GM21737 (cell line): Measurements from ENCODE around the gene FIGNL2.
"Not testable (repeated sequence)": the region's sequence is repeated elsewhere in the genome, so short reads cannot be mapped to it uniquely, and the experiment has no call there.

Source experiments
- ATAC-seq: cut with Tn5 transposase; IDR thresholded peaks from one replicate; pipeline ENCODE4 v1.9.1; 2021; ENCODE audit warnings: mild to moderate bottlenecking, moderate library complexity; ENCODE audit not compliant: unreplicated experiment

Gene FIGNL2

DNA sequence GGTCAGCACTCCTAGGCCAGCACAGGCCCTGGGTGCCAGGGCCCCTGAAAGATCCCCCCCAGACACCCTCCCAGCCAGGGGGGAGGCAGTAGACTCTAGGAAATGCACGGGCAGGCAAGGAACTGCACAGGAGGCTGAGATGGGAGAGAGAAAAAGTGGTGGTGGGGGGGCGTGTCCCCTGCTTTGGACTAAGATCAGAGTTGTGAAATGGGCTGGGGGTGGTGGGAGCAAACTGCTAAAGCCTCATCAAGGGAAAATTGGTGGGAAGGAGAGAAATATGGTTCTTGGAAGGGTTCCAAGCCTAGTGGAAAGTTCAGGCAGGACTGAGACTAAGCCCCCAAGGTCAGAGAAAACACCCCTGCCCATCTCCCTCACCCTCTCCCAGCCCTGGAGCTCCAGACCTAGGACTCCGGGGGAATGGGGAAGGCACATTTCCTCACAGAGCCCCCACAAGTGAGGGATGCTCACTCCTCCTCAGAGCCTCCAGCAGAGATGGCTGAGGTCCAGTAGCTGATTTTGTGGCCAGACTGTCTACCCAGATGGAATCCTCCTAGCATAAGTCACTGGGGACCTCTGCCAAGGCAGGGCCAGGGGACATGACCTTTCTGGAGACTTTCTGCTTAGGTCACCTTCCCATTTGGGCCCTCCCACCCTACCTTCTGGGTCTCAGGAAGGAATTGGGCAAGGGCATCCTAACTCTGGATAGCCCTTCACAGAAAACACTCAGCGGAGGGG is 29.8 kb downstream of the FIGNL2 start:
- no peak for ATAC-seq

DNA sequence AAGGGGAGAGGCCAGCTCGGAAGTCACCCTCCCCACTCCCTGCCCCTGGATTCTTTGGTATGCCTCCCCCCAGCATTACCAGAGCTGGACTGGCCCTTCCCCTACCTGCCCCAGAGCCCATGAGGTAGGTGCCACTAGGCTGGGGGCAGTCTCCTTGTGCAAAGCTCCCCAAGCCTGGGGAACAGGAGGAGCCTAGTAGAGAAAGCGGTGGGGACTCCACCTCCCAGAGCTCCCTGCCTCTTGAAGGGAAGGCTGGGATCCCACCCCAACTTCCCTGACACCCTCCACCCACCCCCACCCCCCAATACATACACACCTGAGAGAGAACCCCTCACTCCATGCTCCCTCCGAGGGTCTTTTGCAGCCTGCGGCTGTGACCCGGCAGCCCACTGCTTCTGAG is 30.4 kb downstream of the FIGNL2 start:
- ATAC-seq: no peak

DNA sequence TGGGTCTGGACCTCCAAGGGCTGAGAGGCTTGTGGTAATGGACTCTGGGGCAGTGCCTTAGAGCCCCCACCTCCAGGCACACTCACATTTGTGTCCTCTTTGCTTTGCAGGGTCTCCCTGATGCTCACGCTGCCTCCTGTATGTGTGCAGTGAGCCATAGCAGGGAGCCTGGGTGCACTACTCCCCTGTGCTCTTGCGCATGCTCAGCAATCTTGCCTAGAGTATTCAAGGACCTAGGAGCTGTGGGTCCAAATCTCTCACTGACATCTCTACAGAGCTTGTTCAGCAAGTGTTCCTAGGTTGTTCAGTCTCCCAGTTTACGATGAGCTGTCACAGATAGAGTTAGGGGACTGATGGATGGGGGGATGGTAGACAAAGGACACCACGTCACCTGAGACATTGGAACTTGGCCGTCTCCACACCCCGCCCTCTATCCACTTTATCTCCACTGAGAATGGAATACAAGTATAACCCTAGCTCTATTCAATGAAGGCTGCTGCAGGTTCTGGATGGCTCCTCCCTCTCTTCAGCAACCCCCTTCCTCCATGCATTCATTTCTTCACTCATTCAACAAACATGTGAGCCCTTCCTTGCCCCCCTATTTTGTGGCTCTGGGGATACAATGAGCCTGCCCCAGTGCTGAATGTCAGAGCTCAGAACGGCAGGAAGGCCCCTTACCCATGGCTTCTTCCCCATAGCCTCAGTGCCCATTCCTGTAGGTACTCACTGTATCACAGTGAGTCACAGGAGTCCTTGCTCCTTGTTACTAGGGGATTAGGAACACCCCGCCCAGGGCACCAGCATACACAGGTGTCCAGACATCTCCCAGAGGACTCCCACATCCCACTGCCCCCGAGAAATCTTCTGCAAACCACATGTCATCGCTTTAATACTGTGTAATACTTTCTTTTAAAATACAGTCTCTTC is 31.2 kb downstream of the FIGNL2 start:
- ATAC-seq: no peak

DNA sequence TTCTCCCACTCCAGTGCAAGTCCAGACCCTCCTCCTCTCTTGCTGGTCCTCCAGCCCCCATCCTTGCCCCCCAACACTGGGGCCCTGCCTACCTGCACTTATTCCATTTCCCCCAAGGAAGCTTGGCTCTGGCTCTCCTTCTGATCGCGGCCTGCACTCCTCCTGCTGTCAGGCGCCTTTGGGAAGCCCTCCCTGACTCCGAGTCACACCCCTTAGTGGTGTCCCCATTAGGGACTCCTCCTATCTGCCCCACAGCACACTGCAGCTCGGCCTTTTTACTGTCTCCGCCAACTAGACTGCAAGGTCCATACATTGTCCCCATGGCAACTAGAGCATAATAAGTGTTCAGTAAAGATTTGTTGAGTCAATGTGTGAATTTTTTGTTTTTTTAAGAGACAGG is 32.9 kb downstream of the FIGNL2 start:
- no peak for ATAC-seq

DNA sequence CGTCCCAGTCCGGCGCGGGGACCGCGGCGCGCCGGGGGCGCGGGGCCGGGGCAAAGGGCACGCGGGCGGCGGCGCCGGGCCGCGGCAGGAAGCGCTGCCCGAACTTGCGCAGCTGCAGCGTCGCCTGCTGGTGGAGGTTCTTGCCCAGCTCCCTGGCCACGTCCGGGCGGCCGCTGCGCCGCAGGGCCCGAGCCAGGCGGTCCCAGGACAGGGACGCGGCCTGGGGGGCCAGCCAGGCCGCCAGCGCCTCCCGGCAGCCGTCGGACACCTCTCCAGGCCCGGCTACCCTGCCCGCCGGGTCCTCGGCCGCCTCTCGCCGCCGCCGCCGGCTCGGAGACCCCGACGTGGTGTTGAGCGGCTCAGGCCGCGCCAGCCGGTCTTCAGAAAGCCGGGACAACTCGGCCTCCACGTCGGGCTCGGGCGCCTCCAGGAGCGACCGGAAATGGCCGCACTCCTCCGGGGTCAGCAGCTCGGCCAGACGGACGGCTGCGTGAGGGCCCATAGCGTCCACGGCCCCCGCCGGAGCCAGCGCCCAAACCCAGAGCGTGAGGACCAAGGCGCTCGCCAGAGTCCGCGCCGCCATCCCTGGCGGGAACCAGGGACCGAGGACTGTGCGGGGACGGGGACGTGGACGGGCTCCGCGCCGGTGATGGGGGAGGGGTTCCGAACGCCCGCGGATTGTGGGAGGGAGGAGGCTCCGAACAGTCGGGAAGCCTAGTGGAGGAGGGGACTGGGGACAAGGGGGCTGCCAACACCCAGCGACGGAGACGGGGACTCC is 34.0 kb downstream of the FIGNL2 start:
- no peak for ATAC-seq

DNA sequence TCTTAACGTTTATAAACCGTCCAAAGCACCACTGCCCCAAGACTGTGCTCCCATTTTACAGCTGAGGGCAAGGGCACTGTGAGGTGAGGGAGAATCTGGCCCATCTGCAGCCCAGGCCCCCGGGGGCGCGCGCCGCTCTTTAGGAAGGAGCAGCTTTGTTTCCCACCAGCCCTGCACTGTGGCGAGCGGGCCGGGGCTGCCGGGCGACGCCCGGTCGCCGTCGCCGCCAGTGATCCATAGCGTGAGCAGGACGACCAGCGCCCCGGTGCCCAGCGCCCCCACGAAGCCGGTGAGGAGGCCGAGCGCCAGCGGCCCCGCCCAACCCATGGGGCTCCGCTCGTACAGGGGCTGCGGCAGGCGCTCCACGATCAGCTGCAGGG is 34.6 kb downstream of the FIGNL2 start:
- no peak for ATAC-seq

DNA sequence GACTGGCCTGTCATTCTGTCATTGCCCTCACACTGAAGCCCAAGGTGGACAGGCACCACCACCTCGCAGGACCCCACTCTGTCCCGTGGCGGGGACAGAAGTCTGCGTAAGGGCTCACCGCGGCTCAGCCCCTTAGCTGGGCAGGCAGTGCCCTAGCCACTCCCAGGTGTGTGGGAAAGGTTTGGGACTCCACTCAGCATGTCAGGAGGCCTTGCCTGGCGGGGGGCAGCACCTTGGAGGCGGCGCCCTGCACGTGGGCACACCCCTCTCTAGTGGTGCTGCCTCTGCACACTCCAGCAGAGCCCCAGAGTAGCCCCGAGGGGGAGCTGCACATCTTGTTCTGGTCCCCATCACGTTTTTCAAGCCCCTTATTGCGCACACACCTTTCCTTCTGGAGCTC is 35.6 kb downstream of the FIGNL2 start:
- ATAC-seq: no peak

DNA sequence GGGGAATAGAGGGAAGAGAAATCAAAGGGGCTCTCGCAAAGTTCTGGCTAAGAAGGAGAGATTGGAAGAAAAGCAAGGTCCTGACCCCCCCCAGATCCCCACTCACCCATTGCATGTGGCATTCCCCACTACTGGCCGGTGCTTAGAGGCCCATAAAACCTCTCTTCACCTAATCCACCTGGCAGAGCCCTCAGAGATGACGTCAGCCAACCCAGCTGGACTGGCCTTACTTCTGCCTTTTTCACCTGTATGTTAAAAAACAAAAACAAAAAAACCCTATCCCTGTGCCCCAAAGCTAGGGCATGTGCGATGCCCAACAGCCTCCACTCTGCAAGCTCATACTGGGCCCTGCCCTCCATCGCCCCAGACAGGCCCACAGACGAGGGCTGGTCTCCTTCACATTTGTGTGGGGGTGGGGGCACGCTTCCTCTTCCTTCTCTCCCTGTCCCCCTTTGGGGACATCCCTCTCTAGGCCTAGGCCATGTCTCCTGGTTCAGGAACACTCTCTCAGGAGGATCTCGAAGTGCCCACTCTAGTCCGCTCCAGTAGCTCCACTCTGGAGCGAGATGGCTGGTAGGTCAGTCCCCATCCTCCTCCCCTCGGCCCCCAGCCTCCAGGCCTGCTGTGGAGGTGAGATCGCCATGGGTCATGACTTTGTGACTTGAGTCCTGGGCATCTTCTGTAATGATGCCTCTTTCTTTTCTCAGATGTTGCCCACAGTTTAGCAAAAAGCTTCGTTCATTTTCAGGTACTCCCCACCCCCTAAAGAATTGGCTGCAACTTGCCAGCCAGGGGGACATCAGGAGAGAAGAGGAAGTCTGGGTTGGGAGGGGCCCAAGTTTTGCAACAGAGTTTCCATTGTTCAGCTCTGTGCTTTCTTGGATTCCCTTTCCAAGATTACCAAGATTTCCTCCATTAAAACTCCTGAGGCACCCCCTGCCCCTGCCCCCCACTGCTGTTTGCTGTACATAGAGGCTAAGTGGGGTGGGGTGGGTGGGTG is 37.0 kb downstream of the FIGNL2 start:
- ATAC-seq: no peak

DNA sequence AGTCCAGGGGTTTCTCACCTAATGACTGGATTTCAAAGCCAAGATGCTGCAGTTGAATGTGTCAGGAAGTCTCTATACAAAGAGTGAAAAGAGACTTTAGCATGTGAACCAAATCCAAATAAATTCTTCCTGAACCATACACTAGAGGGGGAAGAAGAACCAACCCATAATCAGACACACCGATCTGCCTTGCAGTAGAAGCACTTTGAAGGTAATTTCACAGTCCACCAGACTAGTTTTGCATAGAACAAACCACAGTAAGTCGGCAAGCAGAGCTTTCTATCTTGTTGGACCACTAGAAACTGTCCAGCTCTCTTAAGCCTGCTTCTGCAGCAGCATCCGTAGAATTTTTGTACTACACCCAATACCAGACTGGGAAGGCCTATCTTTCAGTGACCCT is 39.3 kb downstream of the FIGNL2 start:
- ATAC-seq: no peak

DNA sequence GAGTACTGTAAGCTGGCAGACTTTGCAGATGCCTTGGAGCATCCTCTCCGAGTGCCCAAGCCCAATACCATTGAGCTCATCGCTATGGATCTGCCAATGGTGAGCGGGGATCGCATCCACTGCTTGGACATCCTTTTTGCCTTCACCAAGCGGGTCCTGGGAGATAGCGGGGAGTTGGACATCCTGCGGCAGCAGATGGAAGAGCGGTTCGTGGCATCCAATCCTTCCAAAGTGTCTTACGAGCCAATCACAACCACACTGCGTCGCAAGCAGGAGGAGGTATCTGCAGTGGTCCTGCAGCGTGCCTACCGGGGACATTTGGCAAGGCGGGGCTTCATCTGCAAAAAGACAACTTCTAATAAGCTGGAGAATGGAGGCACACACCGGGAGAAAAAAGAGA is 41.6 kb downstream of the FIGNL2 start:
- ATAC-seq: no peak

DNA sequence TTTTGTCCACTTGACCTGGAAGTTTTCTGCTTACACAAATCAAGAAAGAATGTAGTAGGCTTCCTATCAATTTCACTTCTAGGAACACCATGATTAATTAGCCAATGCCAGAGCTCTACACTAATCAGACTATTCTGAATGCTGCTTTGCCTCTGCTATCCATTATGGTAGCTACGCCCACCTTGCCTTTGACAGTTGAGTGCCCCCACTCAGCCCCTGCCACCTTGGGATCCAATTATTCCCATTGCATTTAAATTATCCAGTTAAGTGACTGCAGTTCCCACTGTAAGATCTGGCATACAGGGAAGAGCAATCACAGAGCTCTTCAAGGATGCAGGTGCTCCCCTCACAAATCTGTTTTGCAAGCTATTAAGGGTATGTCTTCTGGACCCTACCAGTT is 47.5 kb downstream of the FIGNL2 start:
- ATAC-seq: no peak

DNA sequence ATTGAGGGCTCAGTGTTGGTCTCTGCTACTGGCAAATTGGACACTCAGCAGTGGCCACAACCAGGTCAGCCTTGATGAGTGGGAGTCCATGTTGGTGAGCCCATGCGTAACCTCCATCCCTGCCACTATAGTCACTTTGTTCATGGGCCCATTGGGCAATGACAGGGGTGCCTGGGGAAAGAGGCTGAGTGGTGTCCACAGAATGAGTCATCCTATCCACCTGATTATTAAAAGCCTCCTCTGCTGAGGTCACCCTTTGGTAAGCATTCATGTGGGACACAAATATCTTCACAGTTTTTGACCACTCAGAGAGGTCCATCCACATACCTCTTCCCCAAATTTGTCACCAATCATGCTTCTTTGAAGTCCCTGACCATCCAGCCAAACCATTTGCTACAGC is 50.0 kb downstream of the FIGNL2 start:
- ATAC-seq: no peak

DNA sequence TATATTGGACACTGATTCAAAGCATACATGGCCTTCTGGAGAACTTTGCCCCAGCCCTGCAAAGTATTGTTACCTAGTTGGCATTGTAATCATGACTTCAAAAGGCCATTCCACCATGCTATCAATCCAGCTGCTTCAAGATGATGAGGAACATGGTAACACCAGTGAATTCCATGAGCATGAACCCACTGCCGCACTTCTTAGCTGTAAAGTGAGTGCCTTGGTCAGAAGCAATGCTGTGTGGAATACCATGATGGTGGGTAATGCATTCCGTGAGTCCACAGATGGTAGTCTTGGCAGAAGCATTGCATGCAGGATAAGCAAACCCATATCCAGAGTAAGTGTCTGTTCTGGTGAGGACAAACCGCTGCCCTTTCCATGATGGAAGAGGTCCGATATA is 50.5 kb downstream of the FIGNL2 start:
- ATAC-seq: not testable (repeated sequence)

DNA sequence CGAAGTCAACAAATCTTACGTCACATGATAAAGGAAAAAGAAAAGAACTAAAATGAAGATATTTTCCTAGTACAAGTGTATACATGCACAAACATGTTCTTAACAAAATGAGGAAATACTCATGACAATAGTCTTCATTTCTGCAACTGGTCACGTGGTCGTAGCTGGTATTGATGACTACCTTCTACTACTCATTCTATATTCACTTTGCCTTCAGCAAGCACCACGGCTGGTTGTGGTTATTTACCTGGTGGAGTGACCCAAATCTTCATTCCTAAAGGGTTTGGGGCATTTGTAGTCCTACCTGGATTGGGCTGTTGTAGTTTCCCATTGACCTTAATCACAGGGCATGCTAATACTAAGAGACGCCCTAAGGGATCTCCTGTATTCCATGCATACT is 51.2 kb downstream of the FIGNL2 start:
- ATAC-seq: no peak

DNA sequence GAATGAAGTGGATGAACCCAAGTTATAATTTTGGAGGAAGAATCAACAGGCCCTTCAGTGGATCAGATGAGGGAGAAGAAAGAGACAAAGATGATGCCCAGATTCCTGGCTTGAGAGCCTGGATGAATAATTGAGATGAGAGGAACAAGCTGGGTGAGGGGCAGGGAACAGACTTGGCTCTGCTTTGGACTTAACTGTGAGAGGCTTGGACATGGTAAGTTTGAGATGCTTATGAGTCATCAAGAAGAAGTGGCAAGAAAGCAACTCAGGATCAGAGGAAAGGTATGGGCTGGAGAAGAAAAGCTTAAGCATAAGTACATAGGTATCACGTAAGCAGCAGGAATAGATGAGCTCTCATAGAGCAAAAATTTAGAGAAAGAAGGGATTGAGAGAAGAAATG is 55.3 kb downstream of the FIGNL2 start:
- no peak for ATAC-seq

DNA sequence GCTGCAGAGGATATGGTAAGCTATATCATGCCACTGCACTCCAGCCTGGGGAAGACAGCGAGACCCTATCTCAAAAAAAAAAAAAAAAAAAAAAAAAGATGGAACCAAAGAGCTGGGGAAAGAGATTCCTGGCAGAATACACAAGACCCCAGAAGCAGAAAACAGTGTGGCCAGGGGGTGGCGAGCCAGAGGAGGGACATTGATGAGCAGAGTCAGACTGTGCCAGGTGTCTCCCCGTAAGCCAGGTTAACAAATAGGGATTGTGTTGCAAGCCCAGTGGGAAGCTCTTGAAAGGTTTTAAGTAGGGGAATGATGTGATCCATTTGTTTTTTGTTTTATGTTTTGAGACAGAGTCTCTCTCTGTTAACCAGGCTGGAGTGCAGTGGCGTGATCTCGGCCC is 56.1 kb downstream of the FIGNL2 start:
- no peak for ATAC-seq

DNA sequence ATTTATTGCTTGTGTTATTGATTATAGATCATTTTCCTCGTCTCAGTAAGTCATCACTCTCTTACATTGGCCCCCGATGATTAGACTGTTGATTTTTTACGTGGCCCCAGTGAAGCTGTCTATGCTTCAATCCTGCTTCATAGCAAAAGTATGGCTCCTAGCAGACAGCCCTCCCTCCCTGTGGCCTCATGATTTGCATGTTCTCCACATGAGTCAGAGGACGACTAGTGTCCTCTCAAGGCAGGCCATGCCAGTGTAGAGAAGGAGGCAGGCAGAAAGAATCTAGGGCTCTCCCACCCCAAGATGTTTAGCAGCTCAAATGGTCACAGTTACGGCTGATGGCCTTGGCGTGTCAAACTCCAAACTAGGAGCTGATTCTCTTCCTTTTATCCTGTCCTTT is 59.6 kb downstream of the FIGNL2 start:
- ATAC-seq: no peak

DNA sequence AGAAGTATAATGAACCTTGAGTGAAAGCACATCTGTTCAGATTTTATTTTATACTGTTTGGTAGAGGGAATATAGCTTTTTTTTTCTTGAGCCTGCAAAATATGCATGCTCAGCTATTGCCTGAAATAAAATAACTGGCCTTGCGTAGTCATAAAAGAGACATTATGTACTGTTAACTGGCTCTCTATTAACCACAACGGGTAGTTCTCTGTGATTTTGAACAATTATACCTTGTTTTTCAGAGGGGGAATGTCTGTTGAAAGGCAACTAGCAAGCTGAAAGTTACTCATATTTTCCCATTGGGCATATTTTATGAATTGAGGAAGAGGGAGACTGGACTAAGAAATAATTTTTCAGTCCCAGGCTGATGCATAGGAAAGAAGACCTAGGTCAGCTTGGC is 62.6 kb downstream of the FIGNL2 start:
- no peak for ATAC-seq

DNA sequence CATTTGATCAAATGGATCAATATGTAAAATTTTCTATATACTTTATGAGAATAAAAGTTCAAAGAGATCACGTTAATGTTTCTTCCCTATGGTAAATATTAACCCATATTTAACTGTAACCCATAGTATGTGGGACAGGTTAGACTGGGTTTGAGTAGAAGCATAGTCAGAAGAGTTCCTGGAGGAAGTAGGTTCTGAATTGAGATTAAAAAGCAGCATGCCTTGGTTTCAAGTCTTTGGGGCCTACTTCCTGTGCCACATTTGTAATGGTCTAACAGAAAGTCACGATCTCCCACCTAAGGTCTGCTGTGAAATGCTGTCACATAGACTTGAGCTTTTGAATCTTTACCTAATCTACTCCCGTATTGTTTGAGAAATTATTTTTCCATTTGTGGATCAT is 63.8 kb downstream of the FIGNL2 start:
- ATAC-seq: no peak

DNA sequence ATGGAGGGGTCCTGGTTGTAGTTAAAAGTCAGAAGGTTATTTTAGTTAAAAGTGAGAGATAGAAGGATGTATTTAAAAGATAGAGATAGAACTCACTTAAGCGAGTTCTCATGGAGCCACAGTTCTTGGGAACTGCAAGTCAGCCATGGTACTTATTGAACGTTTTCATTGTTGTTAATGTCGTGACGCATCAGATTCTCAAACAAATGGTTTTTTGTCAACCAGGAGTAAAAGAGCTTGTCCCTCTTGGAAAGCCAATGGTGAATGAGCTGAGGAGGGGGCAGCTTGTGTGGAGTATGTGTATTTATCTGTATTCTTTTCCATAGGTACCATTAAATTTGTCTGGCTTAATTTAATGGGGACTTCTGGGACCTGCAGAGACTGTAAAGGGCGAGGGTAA is 68.6 kb downstream of the FIGNL2 start:
- ATAC-seq: no peak
